HEK293T (cell line): ENCODE data around the gene RAP2C.

Experiments used
- CTCF ChIA-PET: fragments of 350-600 bp; formaldehyde crosslinking; extraction: SDS; loops from one replicate; lab custom pipeline; 2021; ENCODE audit warnings: antibody characterized with exemption, inconsistent platforms; lab: Yijun Ruan, JAX
- POLR2A ChIA-PET: fragments of 350-600 bp; formaldehyde crosslinking; extraction: SDS; loops from one replicate; lab custom pipeline; 2020; ENCODE audit warnings: antibody characterized with exemption, inconsistent platforms; lab: Yijun Ruan, JAX
- DNase-seq: peaks from one replicate; pipeline ENCODE4 v3.0.0; 2012; ENCODE audit warnings: mixed read lengths; ENCODE audit errors: extremely low spot score
- ARNT ChIP-seq: fragments of 450-650 bp; IDR thresholded peaks from 2 replicates; pipeline ENCODE4 v1.6.1; 2017; ENCODE audit warnings: mild to moderate bottlenecking
- BHLHE40 ChIP-seq: fragments of 450-650 bp; IDR thresholded peaks from 2 replicates; pipeline ENCODE4 v1.6.1; 2016; ENCODE audit warnings: mild to moderate bottlenecking, moderate library complexity, borderline replicate concordance
- CTBP1 ChIP-seq: fragments of 450-650 bp; IDR thresholded peaks from 2 replicates; pipeline ENCODE4 v1.6.1; 2016; ENCODE audit warnings: borderline replicate concordance
- ELF4 ChIP-seq: fragments of 450-650 bp; IDR thresholded peaks from 2 replicates; pipeline ENCODE4 v1.6.1; 2017; ENCODE audit warnings: antibody characterized with exemption
- FOXA1 ChIP-seq: fragments of 450-650 bp; IDR thresholded peaks from 2 replicates; pipeline ENCODE4 v1.6.1; 2016; ENCODE audit warnings: mild to moderate bottlenecking
- FOXK2 ChIP-seq: fragments of 450-650 bp; IDR thresholded peaks from 2 replicates; pipeline ENCODE4 v1.6.1; 2016; ENCODE audit warnings: mild to moderate bottlenecking
- FOXM1 ChIP-seq: fragments of 450-650 bp; IDR thresholded peaks from 2 replicates; pipeline ENCODE4 v1.6.1; 2017; ENCODE audit warnings: mild to moderate bottlenecking, borderline replicate concordance
- HDGF ChIP-seq: fragments of 450-650 bp; IDR thresholded peaks from 2 replicates; pipeline ENCODE4 v1.6.1; 2017; ENCODE audit warnings: antibody characterized with exemption, borderline replicate concordance
- L3MBTL2 ChIP-seq: fragments of 450-650 bp; conservative IDR thresholded peaks from 2 replicates; pipeline ENCODE4 v1.6.1; 2016; ENCODE audit warnings: mild to moderate bottlenecking
- LEF1 ChIP-seq: fragments of 450-650 bp; IDR thresholded peaks from 2 replicates; pipeline ENCODE4 v1.6.1; 2017; ENCODE audit warnings: mild to moderate bottlenecking, borderline replicate concordance
- NFRKB ChIP-seq: fragments of 450-650 bp; IDR thresholded peaks from 2 replicates; pipeline ENCODE4 v1.6.1; 2016; ENCODE audit warnings: mild to moderate bottlenecking, moderate library complexity
- SP1 ChIP-seq: fragments of 450-650 bp; IDR thresholded peaks from 2 replicates; pipeline ENCODE4 v1.6.1; 2017
- SUZ12 ChIP-seq: fragments of 450-650 bp; IDR thresholded peaks from 2 replicates; pipeline ENCODE4 v1.6.1; 2016; ENCODE audit warnings: mild to moderate bottlenecking
- TARDBP ChIP-seq: fragments of 450-650 bp; IDR thresholded peaks from 2 replicates; pipeline ENCODE4 v1.6.1; 2016
- ZNF384 ChIP-seq: fragments of 450-650 bp; IDR thresholded peaks from 2 replicates; pipeline ENCODE4 v1.6.1; 2016
- TF ChIP-seq, protein P1 (sequence below): fragments of 450-650 bp; IDR thresholded peaks from 2 replicates; pipeline ENCODE4 v1.6.1; 2016

RAP2C gene

DNA sequence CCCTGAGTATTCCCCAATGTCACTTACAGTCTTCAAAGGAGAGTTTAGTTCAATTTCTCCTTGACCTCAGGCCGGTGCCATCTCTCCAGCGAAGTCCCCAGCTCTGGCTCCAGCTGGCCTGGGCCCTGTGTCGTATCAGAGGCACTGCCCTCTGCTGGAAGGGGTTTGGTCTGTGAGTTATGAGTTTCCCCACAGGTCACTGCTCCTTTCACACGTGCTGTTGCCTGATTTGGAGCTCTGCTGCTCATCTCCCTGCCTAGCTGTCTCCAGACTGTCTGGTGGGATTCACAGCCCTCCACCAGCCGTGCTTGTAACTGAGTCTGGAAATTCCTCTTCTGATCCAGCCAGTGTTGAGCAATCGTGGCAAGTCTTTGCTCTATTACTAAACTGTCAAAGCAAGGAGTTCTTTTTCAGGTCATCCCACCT lies at the start of gene RAP2C:
TSS of gene RAP2C (minus strand) at position 105 of the 426 bp plus-strand sequence. CDS start 2,179 bp downstream, outside the sequence.
- ChIA-PET POLR2A (no interaction called here), CTCF (interaction anchor here (0.5 to 3.5 kb wide), 7 partner anchors 17 to 546 kb away, joined by 3 to 22 read pairs (median 3); no protein-coding TSS in a partner anchor)
- TF ChIP-seq ELF4: no peak
- no peak for TF ChIP-seq FOXM1
- TF ChIP-seq, protein P1, sequence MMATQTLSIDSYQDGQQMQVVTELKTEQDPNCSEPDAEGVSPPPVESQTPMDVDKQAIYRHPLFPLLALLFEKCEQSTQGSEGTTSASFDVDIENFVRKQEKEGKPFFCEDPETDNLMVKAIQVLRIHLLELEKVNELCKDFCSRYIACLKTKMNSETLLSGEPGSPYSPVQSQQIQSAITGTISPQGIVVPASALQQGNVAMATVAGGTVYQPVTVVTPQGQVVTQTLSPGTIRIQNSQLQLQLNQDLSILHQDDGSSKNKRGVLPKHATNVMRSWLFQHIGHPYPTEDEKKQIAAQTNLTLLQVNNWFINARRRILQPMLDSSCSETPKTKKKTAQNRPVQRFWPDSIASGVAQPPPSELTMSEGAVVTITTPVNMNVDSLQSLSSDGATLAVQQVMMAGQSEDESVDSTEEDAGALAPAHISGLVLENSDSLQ: peak; percentile 16; the same call in 1 of the 2 replicates
- TF ChIP-seq NFRKB: no peak
- TF ChIP-seq SUZ12: no peak
- no peak for TF ChIP-seq SP1
- TF ChIP-seq FOXK2: no peak
- TF ChIP-seq FOXA1: no peak
- peak; percentile 82 for DNase-seq

DNA sequence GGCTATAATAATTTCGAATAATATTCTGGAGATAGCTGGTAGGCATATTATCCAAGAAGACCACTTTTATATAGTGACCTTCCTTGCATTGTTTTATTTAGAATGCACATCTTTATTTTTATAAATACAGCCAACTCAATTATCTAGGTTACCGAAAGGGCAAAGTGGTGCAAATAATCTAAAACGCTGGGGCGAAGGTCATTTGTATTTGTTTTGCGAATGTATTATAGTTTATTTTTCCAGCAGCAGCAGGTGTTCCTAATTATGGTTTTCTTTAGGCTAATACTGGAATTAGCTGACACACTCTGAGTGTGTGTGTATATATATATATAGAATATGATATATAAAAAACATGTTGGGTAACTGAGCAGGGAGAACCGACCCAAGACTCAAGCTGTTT lies 48.1 kb upstream of the RAP2C start:
- ChIA-PET POLR2A (no interaction called here), CTCF (no interaction called here)
- TF ChIP-seq L3MBTL2: no peak
- TF ChIP-seq ELF4: no peak
- TF ChIP-seq FOXA1: no peak
- TF ChIP-seq NFRKB: no peak
- no peak for DNase-seq

DNA sequence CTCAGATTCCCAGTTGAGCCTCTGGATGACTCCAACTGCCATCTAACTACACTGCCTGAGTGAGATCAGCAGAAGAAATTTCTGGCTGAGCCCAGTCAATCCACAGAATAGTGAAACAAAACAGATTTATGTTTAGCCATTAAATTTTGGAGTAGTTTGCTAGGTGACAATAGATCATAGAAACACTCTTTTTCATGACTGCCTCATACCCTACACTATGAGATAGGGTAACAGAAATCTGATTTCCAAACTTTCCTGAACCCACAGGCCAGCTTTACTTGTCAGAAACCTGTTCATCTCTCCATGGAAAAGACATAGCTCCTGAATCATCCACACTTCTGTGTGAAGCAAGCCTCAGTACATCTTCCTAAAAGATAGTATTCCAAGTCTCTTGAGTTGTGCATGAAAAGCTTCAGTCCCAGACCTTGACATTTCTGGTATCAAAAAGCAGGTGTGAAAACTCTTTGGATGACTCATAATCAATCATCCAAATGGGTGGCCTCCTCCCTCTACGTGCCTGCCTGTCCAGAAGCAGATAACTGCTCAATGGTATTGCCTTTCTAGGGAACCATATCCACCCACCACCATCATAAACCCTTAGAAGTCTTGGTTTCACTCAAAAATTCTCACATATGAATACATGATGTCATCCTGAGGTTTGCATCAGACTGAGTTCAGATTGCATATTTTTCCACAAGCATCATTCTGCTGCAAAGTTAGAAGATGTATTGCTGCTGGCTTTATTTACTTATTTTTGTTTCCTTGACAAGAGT lies 47.5 kb upstream of the RAP2C start:
- ChIA-PET POLR2A (no interaction called here), CTCF (no interaction called here)
- no peak for DNase-seq
- no peak for TF ChIP-seq FOXM1
- no peak for TF ChIP-seq ELF4
- TF ChIP-seq NFRKB: no peak
- TF ChIP-seq SUZ12: no peak

DNA sequence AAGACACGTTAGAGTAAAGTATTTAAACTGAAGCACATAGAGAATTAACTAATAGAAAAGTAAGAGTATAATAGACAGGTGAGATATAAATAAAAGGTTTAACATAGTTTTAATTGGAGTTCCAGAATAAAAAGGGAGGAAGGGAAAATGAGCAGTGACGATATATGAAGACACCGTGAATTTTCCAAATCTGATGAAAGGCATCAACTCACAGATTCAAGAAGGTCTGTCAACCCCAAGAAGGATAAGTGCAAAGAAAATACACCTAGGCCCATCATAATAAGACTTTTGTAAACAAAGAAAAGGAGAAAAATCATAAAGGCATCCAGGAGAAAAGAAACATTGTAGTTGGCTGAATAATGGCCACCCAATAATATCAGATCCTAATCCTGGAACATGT lies 43.9 kb upstream of the RAP2C start:
- ChIA-PET CTCF (no interaction called here), POLR2A (no interaction called here)
- TF ChIP-seq TARDBP: no peak
- no peak for TF ChIP-seq BHLHE40
- no peak for TF ChIP-seq ZNF384
- no peak for TF ChIP-seq ELF4
- TF ChIP-seq, protein P1: no peak
- TF ChIP-seq NFRKB: no peak
- TF ChIP-seq L3MBTL2: no peak
- no peak for TF ChIP-seq HDGF
- no peak for TF ChIP-seq SUZ12
- TF ChIP-seq FOXA1: no peak
- no peak for TF ChIP-seq CTBP1
- TF ChIP-seq LEF1: no peak
- no peak for TF ChIP-seq SP1
- no peak for TF ChIP-seq FOXK2
- TF ChIP-seq FOXM1: no peak
- no peak for TF ChIP-seq ARNT
- DNase-seq: no peak

DNA sequence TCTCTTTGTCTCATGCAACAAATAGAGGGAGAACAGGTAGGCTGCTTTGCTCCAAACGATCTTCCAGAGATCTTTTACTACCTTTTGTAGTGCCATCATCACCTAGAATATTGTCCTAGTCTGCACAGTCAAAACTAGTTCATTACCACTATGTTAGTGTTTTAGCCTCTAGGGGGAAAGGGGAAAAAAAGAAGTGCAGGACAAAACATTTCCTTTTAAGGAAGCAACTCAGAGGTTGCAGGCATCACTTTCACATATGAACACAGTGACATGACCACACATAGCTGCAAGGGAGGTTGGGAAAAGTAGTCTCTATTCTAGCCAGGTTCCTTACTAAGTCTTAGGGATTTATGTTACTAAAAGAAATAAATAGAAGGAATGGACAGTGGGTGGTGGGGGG lies 39.3 kb upstream of the RAP2C start:
- ChIA-PET CTCF (no interaction called here), POLR2A (no interaction called here)
- no peak for DNase-seq
- TF ChIP-seq, protein P1: no peak
- TF ChIP-seq FOXM1 (no peak), SUZ12 (no peak), CTBP1 (no peak), HDGF (no peak), SP1 (no peak), L3MBTL2 (no peak), ZNF384 (no peak)

DNA sequence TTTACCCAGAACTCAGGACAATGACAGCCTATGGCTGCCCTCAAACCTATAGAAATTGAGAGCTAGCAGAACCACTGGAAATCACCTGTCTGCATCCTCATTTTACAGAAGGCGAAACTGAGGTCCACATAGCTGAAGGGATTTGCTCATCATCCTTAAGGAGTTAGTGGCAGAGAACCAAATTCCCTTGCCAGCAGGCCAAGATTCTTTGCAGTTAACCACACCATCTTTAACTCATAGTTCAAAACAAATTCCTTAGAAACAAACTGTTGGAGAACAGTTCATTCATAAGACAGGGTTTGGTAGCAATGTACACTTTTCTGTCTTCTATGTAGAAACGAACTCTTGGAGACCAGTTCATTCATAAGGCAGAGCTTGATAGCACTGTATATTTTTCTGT lies 37.9 kb upstream of the RAP2C start:
- ChIA-PET POLR2A (no interaction called here), CTCF (interaction anchor here (0.6 kb wide), 1 partner anchor 31 kb away, joined by 3 read pairs; no protein-coding TSS in a partner anchor)
- no peak for DNase-seq

More for the DNA sequence above, 37.9 kb upstream of the RAP2C start:
- TF ChIP-seq HDGF (no peak), SUZ12 (no peak), FOXA1 (no peak), FOXK2 (no peak), LEF1 (no peak), ARNT (no peak), FOXM1 (no peak), ZNF384 (no peak), BHLHE40 (no peak), NFRKB (no peak), L3MBTL2 (no peak), ELF4 (no peak)
